Breast epithelium (tissue), 4 donors: ENCODE data around the gene IQSEC3. TPM values are rescaled to one million over a fixed set of nuclear protein-coding genes. Genes with fewer than 3 reads are reported as not detected.

Source experiments
- DNase-seq, 2 donors: peaks; one replicate each; pipeline ENCODE4 v3.0.0-alpha.2; 2019; ENCODE audit warnings: low spot score in 2 of 2
- H3K27ac ChIP-seq, 2 donors: fragments of 200-600 bp; sonication (generic) in 1 of 2; one replicate each; pipeline ENCODE4 v1.5.1; 2016 to 2019; ENCODE audit warnings: mild to moderate bottlenecking in 1 of 2
- H3K27me3 ChIP-seq, 2 donors: fragments of 200-600 bp; sonication (generic) in 1 of 2; one replicate each; pipeline versions ENCODE4 v1.5.1 to v1.6.0; 2017 to 2019; ENCODE audit warnings: control low read depth in 1 of 2, mild to moderate bottlenecking in 1 of 2
- H3K36me3 ChIP-seq: fragments of 200-600 bp; one replicate; pipeline ENCODE4 v1.5.1; 2019
- H3K4me1 ChIP-seq, 2 donors: fragments of 200-600 bp; sonication (generic); one replicate each; pipeline ENCODE4 v1.5.1; 2016 to 2019; ENCODE audit warnings: control low read depth in 1 of 2
- H3K4me3 ChIP-seq, 3 donors: fragments of 200-600 bp; sonication (generic); 1 replicate in 2 of 3; 2 replicates in 1 of 3; pipeline ENCODE4 v1.5.1; 2016 to 2019; ENCODE audit warnings: mild to moderate bottlenecking in 3 of 3, moderate library complexity in 2 of 3
- H3K9me3 ChIP-seq, 2 donors: fragments of 200-600 bp; sonication (generic) in 1 of 2; one replicate each; pipeline ENCODE4 v1.5.1; 2016 to 2019; ENCODE audit warnings: control low read depth in 1 of 2
- CTCF ChIP-seq, 3 donors: fragments of 450-650 bp; IDR thresholded peaks; one replicate each; pipeline ENCODE4 v1.5.1; 2016 to 2017; ENCODE audit warnings: antibody characterized with exemption in 3 of 3, mild to moderate bottlenecking in 3 of 3, moderate library complexity in 3 of 3
- POLR2A ChIP-seq: fragments of 450-650 bp; IDR thresholded peaks from one replicate; pipeline ENCODE4 v1.6.1; 2016; ENCODE audit warnings: antibody characterized with exemption, mild to moderate bottlenecking, moderate library complexity
- POLR2AphosphoS5 ChIP-seq, 3 donors: sonication (generic); formaldehyde crosslinking; IDR thresholded peaks; one replicate each; pipeline ENCODE4 v1.6.1; 2017; ENCODE audit warnings: antibody characterized with exemption in 3 of 3
- intact Hi-C: fragments of 100-400 bp; cut with DNase I; formaldehyde crosslinking; loops from one replicate; pipeline ENCODE4 v1.15.1; 2023; ENCODE audit warnings: low total_unique reads
- total RNA-seq, 3 donors: library from RNA; depleted of rRNA; stranded (reverse); fragments of >200 nt; gene quantifications; one replicate each; pipeline ENCODE4 v1.1.0, GENCODE V29; 2016

The IQSEC3 gene
- total RNA-seq, 3 donors from 2014 or later = 0.64 to 0.98 (median 0.73) TPM

GRCh38 chr12:125566-125965, 59.0 kb downstream of the IQSEC3 start:
- Histone ChIP-seq H3K4me1 (no peaks in the 10 kb centered on the region), H3K9me3 (no peaks in the 10 kb centered on the region), H3K27me3 (peaks cover 0 to 4% of the 10 kb centered on the region in 2 donors), H3K27ac (no peak overlapping the region), H3K36me3 (no peaks in the 10 kb centered on the region), H3K4me3 (no peak overlapping the region)
- TF ChIP-seq POLR2AphosphoS5 (IDR thresholded peaks at IDR 0.05) = no peak
- TF ChIP-seq CTCF (IDR thresholded peaks at IDR 0.05) = no peak
- TF ChIP-seq POLR2A = no peak
- intact Hi-C loops = no loop called here
- no peak for DNase-seq

GRCh38 chr12:128079-128478, 61.5 kb downstream of the IQSEC3 start:
- Histone ChIP-seq H3K27ac (no peak overlapping the region), H3K27me3 (peaks cover 0 to 4% of the 10 kb centered on the region in 2 donors), H3K4me1 (no peaks in the 10 kb centered on the region), H3K36me3 (no peaks in the 10 kb centered on the region), H3K9me3 (no peaks in the 10 kb centered on the region), H3K4me3 (no peak overlapping the region)
- TF ChIP-seq POLR2AphosphoS5 (IDR thresholded peaks at IDR 0.05) = no peak
- TF ChIP-seq POLR2A = no peak
- no peak for TF ChIP-seq CTCF (IDR thresholded peaks at IDR 0.05)
- intact Hi-C loops = no loop called here
- no peak for DNase-seq

GRCh38 chr12:129001-129400, 62.4 kb downstream of the IQSEC3 start:
- intact Hi-C loops = no loop called here
- H3K4me3 ChIP-seq = no peak overlapping the region
- no peak for DNase-seq
- H3K27ac ChIP-seq = no peak overlapping the region
- peaks cover 0 to 4% of the 10 kb centered on the region in 2 donors for H3K27me3 ChIP-seq
- TF ChIP-seq CTCF (IDR thresholded peaks at IDR 0.05) (no peak), POLR2A (no peak), POLR2AphosphoS5 (IDR thresholded peaks at IDR 0.05) (no peak)
- no peaks in the 10 kb centered on the region for H3K36me3 ChIP-seq
- no peaks in the 10 kb centered on the region for H3K4me1 ChIP-seq
- no peaks in the 10 kb centered on the region for H3K9me3 ChIP-seq

- Histone ChIP-seq H3K4me3 (no peak overlapping the region), H3K4me1 (no peaks in the 10 kb centered on the region), H3K36me3 (no peaks in the 10 kb centered on the region), H3K27me3 (peaks cover 0 to 2% of the 10 kb centered on the region in 2 donors), H3K27ac (no peak overlapping the region), H3K9me3 (no peaks in the 10 kb centered on the region)
- no peak for TF ChIP-seq POLR2A
- no peak for TF ChIP-seq CTCF (IDR thresholded peaks at IDR 0.05)
- TF ChIP-seq POLR2AphosphoS5 (IDR thresholded peaks at IDR 0.05) = no peak
- intact Hi-C loops = no loop called here
- DNase-seq = no peak
Observed at GRCh38 chr12:130519-130918, 64.0 kb downstream of the IQSEC3 start.

- H3K4me1 ChIP-seq = no peaks in the 10 kb centered on the region
- no peak for DNase-seq
- H3K27me3 ChIP-seq = no peaks in the 10 kb centered on the region
- no peaks in the 10 kb centered on the region for H3K36me3 ChIP-seq
- no peaks in the 10 kb centered on the region for H3K9me3 ChIP-seq
- intact Hi-C loops = no loop called here
- H3K4me3 ChIP-seq = no peak overlapping the region
- no peak overlapping the region for H3K27ac ChIP-seq
- no peak for TF ChIP-seq POLR2AphosphoS5 (IDR thresholded peaks at IDR 0.05)
- TF ChIP-seq CTCF (IDR thresholded peaks at IDR 0.05) = no peak
- no peak for TF ChIP-seq POLR2A
Observed at GRCh38 chr12:131008-131407, 64.4 kb downstream of the IQSEC3 start.
